MCF 10A (cell line): Measurements from ENCODE around the gene B3GNT7. TPM values are rescaled to one million over a fixed set of nuclear protein-coding genes. Genes with fewer than 3 reads are reported as not detected.

Experiments used
- BruUV-seq: library from RNA; stranded (reverse); fragments of 400-500 nt; replicated peaks from 2 replicates; lab custom pipeline; 2021; lab: Mats Ljungman, UMichigan
- CTCF ChIA-PET: fragments of 300-600 bp; sonication (Branson Sonifier 250); formaldehyde crosslinking; extraction: SDS; loops from one replicate; lab custom pipeline; 2021; ENCODE audit warnings: antibody characterized with exemption, inconsistent platforms; lab: Yijun Ruan, JAX
- POLR2A ChIA-PET: fragments of 300-600, 350-650 bp; sonication (Branson Sonifier 250); formaldehyde crosslinking; extraction: SDS; loops from one replicate; lab custom pipeline; 2020; ENCODE audit warnings: antibody characterized with exemption, inconsistent platforms; lab: Yijun Ruan, JAX
- DNase-seq: peaks from one replicate; pipeline ENCODE4 v3.0.0-alpha.2; 2018; ENCODE audit not compliant: unreplicated experiment
- H3K27ac Mint-ChIP-seq: one replicate; pipeline ENCODE4 v1.8.0; 2022; ENCODE audit warnings: mild to moderate bottlenecking, low read depth, mixed read lengths; ENCODE audit not compliant: unreplicated experiment
- H3K27me3 Mint-ChIP-seq: one replicate; pipeline ENCODE4 v1.8.0; 2022; ENCODE audit warnings: mixed read lengths; ENCODE audit not compliant: insufficient read depth, unreplicated experiment
- H3K36me3 Mint-ChIP-seq: one replicate; pipeline ENCODE4 v1.8.0; 2022; ENCODE audit warnings: mild to moderate bottlenecking, moderate library complexity, mixed read lengths; ENCODE audit not compliant: insufficient read depth, unreplicated experiment
- H3K4me1 Mint-ChIP-seq: one replicate; pipeline ENCODE4 v1.8.0; 2022; ENCODE audit warnings: mixed read lengths; ENCODE audit not compliant: insufficient read depth, unreplicated experiment
- H3K4me3 Mint-ChIP-seq: one replicate; pipeline ENCODE4 v1.8.0; 2022; ENCODE audit warnings: mild to moderate bottlenecking, moderate library complexity, mixed read lengths; ENCODE audit not compliant: unreplicated experiment
- H3K9me3 Mint-ChIP-seq: one replicate; pipeline ENCODE4 v1.8.0; 2022; ENCODE audit warnings: mixed read lengths; ENCODE audit not compliant: unreplicated experiment
- intact Hi-C: fragments of 100-400 bp; cut with micrococcal nuclease; formaldehyde crosslinking; loops from 2 replicates; pipeline ENCODE4 v1.14.1; 2022
- total RNA-seq: library from RNA; stranded (reverse); gene quantifications from 2 replicates; pipeline ENCODE4 v1.2.3, GENCODE V29; 2022
- TF ChIP-seq, protein P1 (sequence below): fragments of 200-600 bp; IDR thresholded peaks from one replicate; pipeline ENCODE4 v1.8.0; 2022; ENCODE audit warnings: antibody characterized with exemption, mild to moderate bottlenecking; ENCODE audit not compliant: unreplicated experiment

Gene B3GNT7
- total RNA-seq, 1 experiment from 2014 or later = not detected

DNA sequence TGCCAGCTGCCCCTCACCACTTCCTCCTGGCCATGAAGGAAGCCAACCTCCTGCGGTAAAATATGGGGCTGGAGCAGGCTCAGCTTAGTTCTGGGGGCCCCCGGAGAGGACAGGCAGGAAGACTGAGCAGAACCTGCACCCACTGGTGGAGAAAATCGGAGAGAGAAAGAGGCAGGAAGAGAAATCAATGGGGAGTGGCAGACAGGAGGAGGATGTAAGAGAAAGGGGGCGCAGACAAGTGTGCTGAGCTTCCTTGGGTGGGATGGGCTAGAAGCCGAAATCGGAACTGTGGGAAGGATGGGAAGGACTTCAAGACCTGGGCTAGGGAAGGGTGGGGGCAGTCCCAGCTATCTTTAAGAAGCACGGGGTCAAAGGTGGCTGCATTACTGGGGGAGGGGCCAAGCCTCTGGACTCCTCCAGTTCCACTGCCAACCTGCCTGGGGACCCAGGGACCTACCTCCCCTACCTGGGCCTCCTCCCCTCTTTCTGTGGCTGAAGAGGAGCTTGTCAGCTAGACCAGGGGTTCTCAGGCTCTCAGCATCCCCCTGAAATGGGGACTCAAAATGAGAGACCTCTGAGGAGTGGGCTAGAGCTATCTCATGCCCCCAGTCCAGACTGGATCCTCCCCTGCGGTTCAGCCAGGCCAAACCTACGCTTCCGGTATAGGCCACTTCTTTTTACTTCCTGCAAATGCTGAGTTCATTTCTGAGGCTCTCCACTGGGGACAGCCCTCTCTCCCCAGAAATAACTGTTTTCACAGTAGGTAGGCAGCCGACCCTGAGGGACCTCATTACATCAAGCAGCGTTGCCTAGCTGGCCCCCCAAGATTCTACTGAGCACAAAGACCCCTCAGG, 33.6 kb upstream of the B3GNT7 start:
- peaks cover 7% of the 10 kb centered on the region for H3K4me1 Mint-ChIP-seq
- ChIA-PET CTCF (interaction anchor here (0.7 to 1.0 kb wide), 3 partner anchors 15 to 115 kb away, joined by 3 to 4 read pairs (median 3); no protein-coding TSS in a partner anchor), POLR2A (no interaction called here)
- H3K4me3 Mint-ChIP-seq = no peak overlapping the region
- H3K36me3 Mint-ChIP-seq = peaks cover 5% of the 10 kb centered on the region
- H3K27ac Mint-ChIP-seq = no peak overlapping the region
- intact Hi-C loops = no loop called here
- TF ChIP-seq, protein P1, sequence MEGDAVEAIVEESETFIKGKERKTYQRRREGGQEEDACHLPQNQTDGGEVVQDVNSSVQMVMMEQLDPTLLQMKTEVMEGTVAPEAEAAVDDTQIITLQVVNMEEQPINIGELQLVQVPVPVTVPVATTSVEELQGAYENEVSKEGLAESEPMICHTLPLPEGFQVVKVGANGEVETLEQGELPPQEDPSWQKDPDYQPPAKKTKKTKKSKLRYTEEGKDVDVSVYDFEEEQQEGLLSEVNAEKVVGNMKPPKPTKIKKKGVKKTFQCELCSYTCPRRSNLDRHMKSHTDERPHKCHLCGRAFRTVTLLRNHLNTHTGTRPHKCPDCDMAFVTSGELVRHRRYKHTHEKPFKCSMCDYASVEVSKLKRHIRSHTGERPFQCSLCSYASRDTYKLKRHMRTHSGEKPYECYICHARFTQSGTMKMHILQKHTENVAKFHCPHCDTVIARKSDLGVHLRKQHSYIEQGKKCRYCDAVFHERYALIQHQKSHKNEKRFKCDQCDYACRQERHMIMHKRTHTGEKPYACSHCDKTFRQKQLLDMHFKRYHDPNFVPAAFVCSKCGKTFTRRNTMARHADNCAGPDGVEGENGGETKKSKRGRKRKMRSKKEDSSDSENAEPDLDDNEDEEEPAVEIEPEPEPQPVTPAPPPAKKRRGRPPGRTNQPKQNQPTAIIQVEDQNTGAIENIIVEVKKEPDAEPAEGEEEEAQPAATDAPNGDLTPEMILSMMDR = no peak
- no peaks in the 10 kb centered on the region for H3K9me3 Mint-ChIP-seq
- no peak for DNase-seq
- BruUV-seq = no TSS peak
- no peaks in the 10 kb centered on the region for H3K27me3 Mint-ChIP-seq

DNA sequence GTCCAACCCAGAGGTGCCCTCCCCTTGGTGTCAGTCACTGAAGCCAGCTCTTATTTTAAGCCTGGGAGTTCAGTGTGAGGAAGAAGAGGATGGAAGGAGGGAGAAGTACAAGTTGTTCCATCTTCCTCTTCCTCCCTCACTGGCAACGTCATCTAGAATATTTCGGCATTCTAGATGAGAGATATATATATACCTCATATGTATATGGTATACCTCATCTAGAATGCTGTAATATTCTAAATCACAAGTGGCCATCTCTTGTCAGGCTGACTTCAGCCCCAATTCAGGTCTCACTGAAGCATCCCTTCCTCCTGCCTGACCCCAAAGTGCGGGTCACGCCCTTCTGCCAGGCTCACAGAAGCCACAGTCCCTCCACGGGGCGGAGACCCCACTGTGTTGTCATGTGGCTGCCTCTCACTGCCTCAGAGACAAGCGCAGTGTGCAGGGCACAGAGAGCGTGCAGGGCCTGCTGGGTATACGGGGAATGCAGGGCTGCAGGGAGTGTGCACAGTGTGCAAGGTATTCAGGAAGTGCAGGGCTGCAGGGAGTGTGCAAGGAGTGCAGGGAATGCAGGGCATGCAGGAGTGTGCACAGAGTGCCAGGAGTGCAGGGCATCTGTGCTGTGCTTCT, 32.8 kb upstream of the B3GNT7 start:
- Mint-ChIP-seq H3K27ac (no peak overlapping the region), H3K4me3 (no peak overlapping the region), H3K4me1 (peaks cover 7% of the 10 kb centered on the region), H3K27me3 (no peaks in the 10 kb centered on the region), H3K36me3 (peaks cover 5% of the 10 kb centered on the region), H3K9me3 (no peaks in the 10 kb centered on the region)
- DNase-seq = no peak
- intact Hi-C loops = no loop called here
- TF ChIP-seq, protein P1 = no peak
- CTCF ChIA-PET = interaction anchor here (0.7 to 1.4 kb wide), 4 partner anchors 10 to 116 kb away, joined by 3 to 7 read pairs (median 4); no protein-coding TSS in a partner anchor
- POLR2A ChIA-PET = no interaction called here
- BruUV-seq = no TSS peak

DNA sequence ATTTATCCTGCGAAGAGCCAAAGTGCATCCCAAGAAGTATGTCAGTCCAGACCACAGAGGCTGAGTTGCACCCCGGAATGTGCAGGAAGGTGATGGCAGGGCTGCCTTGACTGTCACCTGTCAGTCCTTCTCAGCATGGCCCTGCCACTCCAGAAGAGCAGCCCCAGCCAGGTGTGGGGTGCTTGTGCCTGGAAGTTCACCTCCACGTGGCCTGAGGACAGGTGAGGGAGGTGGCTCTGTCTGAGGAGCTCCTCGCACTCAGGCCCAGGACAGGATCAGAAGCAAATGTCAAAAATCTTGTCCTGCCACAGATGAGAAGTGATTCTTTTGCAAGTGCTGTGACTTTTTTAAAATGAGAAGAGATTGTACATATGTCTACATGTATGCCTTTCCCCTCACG, 31.4 kb upstream of the B3GNT7 start:
- H3K4me3 Mint-ChIP-seq = no peak overlapping the region
- intact Hi-C loops = no loop called here
- TF ChIP-seq, protein P1 = no peak
- POLR2A ChIA-PET = no interaction called here
- BruUV-seq = no TSS peak
- no peaks in the 10 kb centered on the region for H3K9me3 Mint-ChIP-seq
- no peaks in the 10 kb centered on the region for H3K27me3 Mint-ChIP-seq
- H3K36me3 Mint-ChIP-seq = peaks cover 5% of the 10 kb centered on the region
- DNase-seq = no peak
- H3K27ac Mint-ChIP-seq = peak overlapping the region; percentile 85
- H3K4me1 Mint-ChIP-seq = peaks cover 7% of the 10 kb centered on the region
- CTCF ChIA-PET = interaction anchor here (1.4 kb wide), 2 partner anchors 9 to 42 kb away, joined by 3 to 7 read pairs; no protein-coding TSS in a partner anchor
